NCI-H146 treated with DMSO at 0.1 percent for 48 hours (cell line): ENCODE results near the gene RYR2.
"Not testable (repeated sequence)": the region's sequence is repeated elsewhere in the genome, so short reads cannot be mapped to it uniquely, and the experiment has no call there.

Source experiments
- DNase-seq: peaks from one replicate; lab custom pipeline; 2025; ENCODE audit not compliant: unreplicated experiment; lab: John Stamatoyannopoulos, UW

RYR2 gene

DNA sequence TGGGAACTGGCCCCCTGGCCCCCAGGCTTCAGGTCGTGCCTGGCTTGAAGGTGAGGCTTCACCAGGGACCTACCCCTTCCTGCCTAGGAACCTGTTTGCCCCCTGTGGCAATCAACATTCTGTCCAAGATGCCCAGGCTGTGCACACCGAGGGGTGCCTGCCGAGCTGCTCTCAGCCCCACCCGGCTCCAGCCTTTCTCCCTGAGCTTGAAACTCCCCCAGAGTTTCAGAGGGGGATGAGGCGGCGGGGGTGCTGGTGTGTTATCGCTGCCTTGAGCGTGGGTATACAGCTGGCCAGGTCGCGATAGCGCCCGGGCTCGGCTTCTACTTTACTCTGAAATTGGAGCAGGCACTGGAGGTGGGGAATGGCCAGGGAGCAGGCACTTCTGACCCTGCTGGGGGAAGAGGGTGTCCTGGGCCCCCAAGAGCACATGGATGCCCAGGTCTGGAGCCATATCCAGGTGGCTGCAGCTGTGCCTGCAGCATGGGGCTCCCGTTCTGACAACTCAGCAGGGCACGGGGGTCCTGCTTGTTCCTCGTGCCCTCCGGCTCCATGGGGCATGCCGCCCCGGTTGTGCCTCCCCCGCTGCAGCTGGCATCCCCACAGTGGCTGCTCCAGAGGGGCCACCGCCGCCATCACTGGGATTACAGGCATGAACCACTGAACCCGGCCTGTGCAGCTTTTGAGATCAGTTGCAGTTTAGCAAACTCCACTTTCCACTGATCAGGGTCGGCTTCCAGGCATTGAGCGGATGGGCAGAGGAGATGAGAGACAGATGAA lies 29.8 kb downstream of the RYR2 start:
- no peak for DNase-seq

- DNase-seq = no peak
Observed at GRCh38 chr1:237074371-237075117, 32.6 kb downstream of the RYR2 start.

GRCh38 chr1:237084341-237085077 lies 42.5 kb downstream of the RYR2 start:
- DNase-seq = no peak

DNA sequence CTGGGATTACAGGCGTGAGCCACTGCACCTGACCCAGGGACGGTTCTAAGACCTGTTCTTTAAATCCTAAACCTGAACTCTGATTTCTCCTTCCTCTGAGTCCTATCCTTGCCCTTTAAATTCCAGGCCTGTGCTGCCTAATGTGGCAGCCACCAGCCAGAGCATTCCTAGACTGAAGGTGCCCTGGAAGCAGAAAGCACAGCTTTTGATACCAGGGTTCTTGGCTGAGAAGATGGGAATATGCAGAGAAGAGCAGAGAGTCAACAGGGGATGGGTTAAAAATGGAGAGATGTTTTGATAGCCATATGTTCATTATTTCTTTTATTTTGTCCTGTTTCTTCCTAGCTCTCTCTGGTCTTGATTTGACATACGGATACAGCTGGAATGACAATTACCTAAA lies 49.7 kb downstream of the RYR2 start:
- no peak for DNase-seq

DNA sequence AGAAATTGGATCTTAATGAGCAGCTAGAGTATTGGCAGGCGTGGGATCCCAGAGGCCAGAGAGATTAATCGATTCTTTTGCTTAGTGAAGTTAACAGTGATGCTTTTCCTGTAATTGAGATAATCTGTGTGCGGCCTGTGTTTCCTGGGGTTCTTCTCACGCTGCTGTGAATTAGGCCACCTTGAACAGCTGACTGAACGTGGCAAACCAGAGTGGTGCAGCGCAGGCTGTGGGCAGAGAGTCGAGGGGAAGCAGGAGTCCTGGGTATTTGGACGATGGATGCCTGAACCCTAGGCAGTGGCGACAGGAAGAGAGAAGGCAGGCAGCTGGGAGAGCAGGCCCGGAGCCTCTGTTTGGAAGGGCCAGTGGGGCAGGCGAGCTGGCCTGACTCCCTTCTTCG lies 51.7 kb downstream of the RYR2 start:
- DNase-seq = no peak

DNA sequence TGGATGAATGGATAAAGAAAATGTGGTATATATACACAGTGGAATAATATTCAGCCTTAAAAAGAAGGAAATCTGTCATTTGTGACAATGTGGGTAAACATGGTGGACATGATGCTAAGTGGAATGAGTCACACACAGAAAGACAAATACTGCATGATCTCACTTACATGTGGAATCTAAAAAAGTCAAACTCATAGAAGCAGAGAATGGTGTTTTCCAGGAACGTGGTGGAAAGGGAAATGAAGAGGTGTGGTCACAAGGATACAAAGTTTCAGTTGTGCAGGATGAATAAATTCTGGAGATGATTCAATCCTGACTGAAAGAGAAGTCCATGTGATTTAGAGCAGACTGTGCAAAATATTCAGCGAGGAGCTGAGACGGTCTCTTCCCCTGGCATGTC lies 56.6 kb downstream of the RYR2 start:
- DNase-seq = no peak

DNA sequence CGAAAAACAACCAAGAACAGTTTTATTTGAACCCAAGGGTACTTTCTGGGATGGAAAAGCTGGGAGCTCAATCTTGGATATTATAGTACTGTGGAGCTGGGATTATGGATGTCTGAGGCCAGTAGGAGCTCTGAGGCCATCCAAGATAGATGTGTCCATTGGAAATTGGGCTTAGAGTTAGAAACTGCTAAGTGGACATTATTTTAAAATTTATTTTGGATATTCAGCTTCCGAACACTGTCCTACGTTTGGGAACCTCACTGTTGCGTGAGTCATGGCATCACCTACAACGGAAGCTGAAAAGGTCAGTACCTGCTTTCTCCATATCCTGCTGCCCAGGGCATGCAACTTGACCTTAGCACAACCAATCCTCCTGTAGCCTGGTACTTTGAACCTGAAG lies 61.0 kb downstream of the RYR2 start:
- no peak for DNase-seq

DNA sequence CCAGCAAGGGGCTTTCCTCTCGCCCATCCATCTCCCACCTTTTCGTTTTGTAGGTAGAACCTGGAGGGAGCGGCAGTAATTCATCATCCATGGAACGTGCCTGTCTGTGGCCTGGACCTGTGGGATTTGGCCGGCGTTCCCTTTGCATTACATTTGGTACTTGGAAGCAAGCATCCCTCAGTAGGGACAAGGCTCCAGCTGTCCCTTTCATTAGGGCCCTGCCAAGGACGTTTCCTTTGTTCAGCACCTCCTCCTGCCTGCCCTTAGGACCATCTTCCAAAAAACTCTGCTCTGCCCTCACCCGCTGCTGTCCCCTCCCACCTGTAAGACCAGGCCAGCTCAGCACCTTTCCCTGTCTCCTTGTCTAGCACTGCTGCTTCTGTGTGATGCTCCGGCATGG lies 62.1 kb downstream of the RYR2 start:
- DNase-seq = no peak

DNA sequence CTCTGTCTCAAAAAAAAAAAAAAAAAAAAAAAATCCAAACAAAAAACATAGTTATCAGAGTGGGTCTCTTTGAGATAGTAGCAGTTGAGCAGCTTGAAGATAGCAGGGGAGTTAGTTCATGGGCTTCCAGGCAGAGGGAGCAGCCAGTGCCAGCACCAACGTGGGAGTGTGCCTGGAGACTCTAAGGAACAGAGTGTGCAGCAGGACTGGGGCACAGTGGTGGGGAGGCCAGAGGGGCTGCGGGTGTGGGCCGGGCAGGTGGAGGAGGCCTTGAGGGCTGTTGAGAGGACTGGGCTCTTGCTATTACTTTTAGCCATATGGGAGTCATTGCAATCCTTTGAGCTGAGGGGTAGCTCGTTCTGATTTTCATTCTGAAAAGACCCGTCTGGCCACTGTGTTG lies 63.8 kb downstream of the RYR2 start:
- no peak for DNase-seq

GRCh38 chr1:237108297-237109040 lies 66.5 kb downstream of the RYR2 start:
- no peak for DNase-seq

DNA sequence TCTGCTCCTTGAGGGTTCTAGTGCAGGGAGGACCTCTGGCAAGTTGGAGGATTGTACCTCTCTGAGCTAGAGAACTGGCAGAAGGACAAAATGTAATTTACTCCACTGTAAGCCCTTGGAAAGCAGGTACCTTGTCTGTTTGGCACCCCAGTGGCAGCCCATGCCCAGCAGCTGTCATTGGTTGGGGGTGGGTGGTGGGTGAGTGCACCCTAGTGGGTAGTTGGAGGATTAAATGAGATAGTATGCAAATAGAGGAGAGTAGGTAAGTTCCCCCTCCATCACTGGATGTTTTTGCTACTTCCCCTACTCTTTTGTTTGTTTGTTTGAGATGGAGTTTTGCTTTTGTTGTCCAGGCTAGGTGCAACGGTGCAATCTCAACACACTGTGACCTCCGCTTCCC lies 69.8 kb downstream of the RYR2 start:
- no peak for DNase-seq

GRCh38 chr1:237112663-237113062 lies 70.7 kb downstream of the RYR2 start:
- no peak for DNase-seq

DNA sequence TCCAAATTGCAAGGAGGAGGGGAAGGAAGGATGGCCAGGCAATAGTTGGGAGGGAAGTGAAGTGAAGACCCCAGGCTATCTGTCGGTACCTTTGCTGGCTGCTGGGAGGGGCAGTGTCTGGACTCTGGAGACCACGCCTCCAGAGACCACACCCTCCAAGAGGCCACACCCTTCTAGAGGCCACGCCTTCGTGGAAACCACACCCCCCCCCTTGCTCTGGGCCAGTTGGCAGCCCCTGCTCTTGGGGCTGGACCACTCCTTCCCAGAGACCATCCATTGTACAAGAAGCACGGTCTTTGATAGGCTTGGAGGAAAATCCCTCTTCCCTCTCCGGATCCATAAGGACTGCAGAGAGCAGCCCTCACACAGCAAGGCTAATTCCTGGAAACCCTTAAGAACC lies 73.1 kb downstream of the RYR2 start:
- no peak for DNase-seq

DNA sequence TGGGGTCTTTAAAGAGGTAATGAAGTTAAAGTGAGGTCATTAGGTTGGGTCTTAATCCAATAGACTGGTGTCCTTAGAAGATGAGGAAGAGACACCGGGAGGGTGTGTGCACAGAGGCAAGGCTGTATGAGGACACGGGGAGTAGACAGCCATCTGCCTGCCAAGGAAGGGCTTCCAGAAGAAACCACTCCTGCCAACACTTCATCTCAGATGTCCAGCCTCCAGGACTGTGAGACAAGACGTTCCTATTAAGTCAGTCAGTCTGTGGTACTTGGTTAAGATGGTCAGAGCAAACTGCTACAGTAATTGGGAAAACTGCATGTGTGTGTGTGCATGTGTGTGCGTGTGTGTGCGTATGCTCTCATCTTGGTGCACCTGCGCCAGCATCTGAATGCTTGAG lies 77.1 kb downstream of the RYR2 start:
- DNase-seq = no peak

DNA sequence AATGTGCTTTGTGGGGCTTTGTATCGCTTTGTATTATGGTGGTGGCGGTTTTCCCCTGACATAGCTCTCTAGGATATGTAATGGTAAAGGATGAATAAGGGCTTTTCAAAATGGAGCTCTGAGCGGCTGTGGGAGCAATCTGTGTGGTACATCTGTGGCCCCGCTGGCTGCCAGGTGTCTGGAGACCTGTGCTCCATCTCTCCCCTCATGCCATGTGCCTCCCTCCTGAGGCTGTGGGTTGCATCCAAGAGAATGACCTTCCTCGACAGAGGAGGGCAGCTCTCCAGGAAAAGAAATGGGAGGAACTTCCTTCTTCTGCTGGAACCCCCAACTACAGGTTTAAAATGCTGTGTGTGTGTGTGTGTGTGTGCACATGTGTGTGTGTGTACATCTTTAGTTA lies 78.7 kb downstream of the RYR2 start:
- no peak for DNase-seq

- DNase-seq = no peak
Observed at GRCh38 chr1:237124856-237125462, 83.0 kb downstream of the RYR2 start.

DNA sequence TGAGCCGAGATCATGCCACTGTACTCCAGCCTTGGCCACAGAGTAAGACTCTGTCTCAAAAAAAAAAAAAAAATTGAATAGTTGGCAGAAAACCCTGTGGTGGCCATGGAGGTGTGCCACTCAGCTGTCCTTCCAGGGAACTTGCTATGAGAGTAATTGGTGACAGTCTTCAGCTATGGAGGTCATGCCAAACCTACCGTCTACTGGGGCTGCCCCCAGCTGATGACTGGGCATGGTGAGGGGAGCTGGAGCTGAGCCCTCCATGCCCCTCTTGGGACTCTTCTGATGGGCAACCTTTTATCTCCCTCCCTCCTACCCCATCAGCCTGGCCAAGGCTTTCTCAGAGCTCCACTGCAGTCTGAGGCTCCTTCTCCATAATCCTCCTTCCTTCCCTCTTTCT lies 84.2 kb downstream of the RYR2 start:
- no peak for DNase-seq

DNA sequence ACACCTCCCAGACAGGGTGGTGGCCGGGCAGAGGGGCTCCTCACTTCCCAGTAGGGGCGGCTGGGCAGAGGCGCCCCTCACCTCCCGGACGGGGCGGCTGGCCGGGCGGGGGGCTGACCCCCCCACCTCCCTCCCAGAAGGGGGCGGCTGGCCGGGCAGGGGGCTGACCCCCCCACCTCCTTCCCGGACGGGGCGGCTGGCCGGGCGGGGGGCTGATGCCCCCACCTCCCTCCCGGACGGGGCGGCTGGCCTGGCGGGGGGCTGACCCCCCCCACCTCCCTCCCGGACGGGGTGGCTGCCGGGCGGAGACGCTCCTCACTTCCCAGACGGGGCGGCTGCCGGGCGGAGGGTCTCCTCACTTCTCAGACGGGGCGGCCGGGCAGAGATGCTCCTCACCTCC lies 85.3 kb downstream of the RYR2 start:
- not testable (repeated sequence) for DNase-seq

DNA sequence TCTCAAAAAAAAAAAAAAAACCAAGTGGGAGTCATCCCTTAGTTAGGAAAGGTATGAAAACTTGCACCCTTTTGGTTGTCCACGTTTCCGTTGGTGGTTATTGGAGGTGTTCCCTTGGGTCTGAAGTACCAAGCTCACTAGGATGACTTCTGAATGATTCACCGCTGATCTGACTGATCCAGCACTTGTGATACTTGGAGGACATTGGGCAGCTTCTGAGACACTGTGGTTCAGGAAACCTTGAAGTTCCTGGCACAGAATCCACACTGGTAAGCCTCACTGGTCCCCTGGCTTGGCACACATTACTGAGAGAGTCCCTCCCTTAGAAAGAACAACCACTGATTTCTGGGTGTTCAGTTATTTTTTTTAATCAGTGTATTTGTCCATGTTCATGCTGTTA lies 91.9 kb downstream of the RYR2 start:
- no peak for DNase-seq

- DNase-seq = no peak
Observed at GRCh38 chr1:237134929-237135328, 92.9 kb downstream of the RYR2 start.

DNA sequence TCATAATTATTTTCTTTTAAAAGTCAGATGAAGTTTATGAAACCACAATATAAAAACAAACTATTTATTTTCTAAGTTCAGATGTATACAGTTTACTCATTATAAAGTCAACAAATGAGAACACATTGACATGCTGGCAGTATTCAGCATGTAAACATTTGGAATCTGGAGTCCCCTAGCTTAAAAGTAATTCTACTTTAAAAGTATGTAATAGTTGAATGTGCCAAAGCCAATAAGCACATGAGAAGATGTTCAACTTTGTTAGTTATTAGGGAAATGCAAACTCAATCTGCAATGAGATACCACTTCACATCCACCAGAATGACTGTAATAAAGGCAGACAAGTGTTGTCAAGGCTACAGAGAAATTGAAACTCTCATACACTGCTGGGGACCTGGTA lies 96.6 kb downstream of the RYR2 start:
- no peak for DNase-seq
